ENCODE results near the gene PCDH12.

DNA sequence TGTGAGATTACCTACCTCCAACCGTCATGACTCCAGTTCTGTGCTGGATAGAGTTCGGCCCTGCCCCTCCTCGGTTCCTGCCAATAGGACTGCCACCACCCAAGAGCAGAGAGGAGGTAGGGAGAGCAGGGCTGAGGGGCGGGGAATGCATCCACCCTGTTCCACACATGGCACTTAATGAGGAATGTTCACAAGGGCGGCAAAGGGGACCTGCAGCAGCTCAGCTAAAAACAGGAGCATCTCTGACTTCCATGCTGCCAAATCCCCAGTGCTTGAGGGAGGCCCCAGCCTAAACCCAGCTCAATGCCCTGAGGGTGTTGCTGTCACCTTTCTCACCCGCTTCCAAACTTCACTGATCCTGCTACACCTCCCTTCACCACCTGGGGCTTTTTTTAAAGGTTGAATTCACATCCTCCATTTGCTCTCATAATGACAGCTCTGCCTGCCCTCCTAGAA lies 42.1 kb downstream of the PCDH12 start:
- TF ChIP-seq CTCF (optimal IDR thresholded peaks at IDR 0.05 in 1 of 3, IDR thresholded peaks at IDR 0.05 in 1 of 3, conservative IDR thresholded peaks at IDR 0.05 in 1 of 3; ENCODE audit: extremely low read depth in 1 of 3, insufficient read depth in 2 of 3, low read length in 3 of 3) (peak in 1 of 3 experiments; percentile 18), EZH2 (IDR thresholded peaks at IDR 0.05; ENCODE audit: low read length) (no peak)

Measured in keratinocyte (primary cell).